Spleen (tissue), 13 donors: Measurements from ENCODE around the gene ACBD3. TPM values are rescaled to one million over a fixed set of nuclear protein-coding genes. Genes with fewer than 3 reads are reported as not detected.

Experiments used
- DNase-seq: peaks from one replicate; pipeline ENCODE4 v3.0.0-alpha.2; 2020
- H3K27ac ChIP-seq, 8 donors: fragments of 200-600 bp; sonication (generic) in 7 of 8; 1 replicate in 4 of 8; 2 replicates in 4 of 8; pipeline versions ENCODE4 v1.5.0 to v1.8.0; 2016 to 2021; ENCODE audit warnings: inconsistent platforms in 4 of 8, mild to moderate bottlenecking in 4 of 8, moderate library complexity in 1 of 8
- H3K27me3 ChIP-seq, 7 donors: fragments of 200-600 bp; sonication (generic) in 6 of 7; replicated peaks in 1 of 7; 1 replicate in 4 of 7; 2 replicates in 3 of 7; pipeline versions ENCODE4 v1.5.0 to v1.8.0; 2016 to 2021; ENCODE audit warnings: inconsistent platforms in 3 of 7, mild to moderate bottlenecking in 1 of 7
- H3K36me3 ChIP-seq, 6 donors: fragments of 200-600 bp; sonication (generic) in 5 of 6; 1 replicate in 4 of 6; 2 replicates in 2 of 6; pipeline versions ENCODE4 v1.5.0 to v1.8.0; 2016 to 2021; ENCODE audit warnings: inconsistent platforms in 2 of 6
- H3K4me1 ChIP-seq, 6 donors: fragments of 200-600 bp; sonication (generic) in 5 of 6; 1 replicate in 3 of 6; 2 replicates in 3 of 6; pipeline versions ENCODE4 v1.5.0 to v1.8.0; 2016 to 2021; ENCODE audit warnings: inconsistent platforms in 3 of 6
- H3K4me3 ChIP-seq, 8 donors: fragments of 200-600 bp; sonication (generic) in 7 of 8; 1 replicate in 4 of 8; 2 replicates in 4 of 8; pipeline versions ENCODE4 v1.5.0 to v1.8.0; 2016 to 2021; ENCODE audit warnings: inconsistent platforms in 4 of 8, mild to moderate bottlenecking in 4 of 8, moderate library complexity in 2 of 8
- H3K9me3 ChIP-seq, 8 donors: fragments of 200-600 bp; sonication (generic) in 7 of 8; 1 replicate in 4 of 8; 2 replicates in 4 of 8; pipeline versions ENCODE4 v1.5.0 to v1.8.0; 2016 to 2021; ENCODE audit warnings: inconsistent platforms in 4 of 8
- POLR2A ChIP-seq, 3 donors: fragments of 450-650 bp; IDR thresholded peaks; one replicate each; pipeline ENCODE4 v1.5.1; 2017; ENCODE audit warnings: antibody characterized with exemption in 3 of 3, mild to moderate bottlenecking in 1 of 3
- POLR2AphosphoS5 ChIP-seq, 3 donors: sonication (generic); formaldehyde crosslinking; IDR thresholded peaks; one replicate each; pipeline ENCODE4 v1.5.1; 2017; ENCODE audit warnings: antibody characterized with exemption in 3 of 3
- WGBS, 5 donors: extraction: QIAGEN DNeasy Blood & Tissue Kit in 3 of 5; methylation state at CpG; one replicate each; pipeline versions ENCODE4 v1.1.5 to v1.1.7; 2013 to 2018; 5-methylcytosine and 5-hydroxymethylcytosine counted together
- intact Hi-C: fragments of 100-400 bp; cut with DNase I; formaldehyde crosslinking; loops from one replicate; pipeline ENCODE4 v1.15.0; 2023; ENCODE audit warnings: low total_unique reads
- long read RNA-seq, 2 donors: transcript quantifications; one replicate each; lab custom pipeline, GENCODE V29; 2026
- polyA plus RNA-seq, 3 donors: library from polyadenylated mRNA; stranded (reverse); fragments of 200-250 nt; gene quantifications; one replicate each; pipeline ENCODE4 v1.2.1, GENCODE V29; 2013
- total RNA-seq, 7 donors: library from RNA; depleted of rRNA in 3 of 7; stranded (reverse); fragments of >200 nt in 3 of 7; fragmentation: NEBNext Ultra II Directional in 4 of 7; extraction: Animal tissue kit (Norgen Biotek cat#: 25700) in 4 of 7; gene quantifications; one replicate each; pipeline versions ENCODE4 v1.1.0 to v1.2.1, GENCODE V29; 2016 to 2021
- TF ChIP-seq, protein P1 (sequence below), 11 experiments: fragments of 200-600 bp in 7 of 11; fragments of 450-650 bp in 4 of 11; sonication (generic) in 4 of 11; IDR thresholded peaks in 8 of 11; conservative IDR thresholded peaks in 3 of 11; 1 replicate in 7 of 11; 2 replicates in 4 of 11; pipeline versions ENCODE4 v1.4.0 to v1.8.0; 2016 to 2021; ENCODE audit warnings: antibody characterized with exemption in 11 of 11, inconsistent platforms in 4 of 11, mild to moderate bottlenecking in 1 of 11
- donor health status: healthy with polysubstance abuse.
- donor health status: DM: no; HTN: no; CAD: no; lungs with moderate emphysema.
- donor health status: DM: no; HTN: no; CAD: no.
- donor health status: Bipolar disorder and iron deficiency.
- donor health status: healthy.
- donor health status: DM: no; HTN: no; CAD: no.
- donor health status: DM: yes; HTN: yes; CAD: no.

The ACBD3 gene
- total RNA-seq (10 to 100 TPM; 26.0 to 43.0 (median 31.2) TPM), polyA plus RNA-seq (10 to 100 TPM in 2 of 3 donors, 1 to 10 TPM in 1; 6.1 to 14.7 (median 10.1) TPM)
- long read RNA-seq, donor 1, partial matches to known transcripts = 16 of 16 reads
- long read RNA-seq, donor 1, other reads (novel, unspliced or antisense) = 0 of 16 reads
- long read RNA-seq, donor 2, partial matches to known transcripts = 0 of 1 reads
- long read RNA-seq, donor 2, other reads (novel, unspliced or antisense) = 0 of 1 reads

DNA sequence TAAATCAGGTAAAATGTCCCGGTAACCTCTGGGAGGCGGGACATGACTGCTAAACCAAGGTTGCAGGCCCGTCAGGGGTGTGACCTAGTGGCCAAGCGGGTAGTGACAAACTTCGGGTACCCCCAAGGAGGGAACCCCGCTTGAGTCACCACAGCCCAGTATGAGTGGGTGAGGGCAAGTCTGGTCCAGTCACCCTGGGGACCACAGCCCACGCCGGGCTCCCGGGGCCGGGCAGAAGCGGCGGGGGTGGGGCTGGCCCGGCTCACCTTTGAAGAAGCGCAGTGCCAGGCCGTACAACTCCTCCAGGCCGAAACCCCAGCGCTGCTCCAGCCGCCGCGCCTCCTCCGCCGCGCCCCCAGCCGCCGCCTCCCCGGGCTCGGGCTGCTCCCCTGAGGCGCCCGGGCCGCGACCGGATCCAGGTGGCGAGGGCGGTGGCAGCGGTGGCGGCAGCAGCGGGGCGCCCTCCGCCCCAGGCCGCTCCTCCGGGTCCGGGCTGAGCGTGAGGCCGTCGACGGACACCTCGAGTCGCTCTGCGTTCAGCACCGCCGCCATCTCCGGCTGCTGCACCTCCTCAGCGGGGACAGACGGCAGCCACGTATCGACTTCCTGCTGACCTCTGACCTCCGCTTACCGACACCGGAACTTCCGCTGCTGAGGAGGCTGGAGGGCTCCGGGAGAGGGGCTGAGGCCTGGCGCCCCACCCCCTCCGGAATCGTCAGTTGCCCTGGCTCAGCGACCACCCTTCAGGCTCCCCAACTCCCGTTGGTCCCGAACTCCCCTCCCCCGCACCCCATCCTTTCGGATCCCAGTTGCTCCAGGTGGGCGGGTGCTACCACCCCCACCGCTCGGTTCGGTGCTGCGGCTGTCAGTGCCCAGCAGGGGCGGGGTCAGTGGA, at the start of gene ACBD3:
Gene ACBD3, minus strand, starts transcription at position 618 of the 895 bp plus-strand sequence. Its CDS starts 66 bp downstream, at position 552.
- Histone ChIP-seq H3K9me3 (no peaks in the 10 kb centered on the region), H3K27ac (peak within 1 kb of the TSS; percentile 88 to 98 (median 95)), H3K27me3 (no peaks in the 10 kb centered on the region), H3K4me1 (peaks cover 38 to 56% (median 53%) of the 10 kb centered on the region in 6 donors), H3K36me3 (peaks cover 0 to 14% (median 0%) of the 10 kb centered on the region in 6 donors), H3K4me3 (peak within 1 kb of the TSS; percentile 61 to 96 (median 87))
- TF ChIP-seq POLR2A (IDR thresholded peaks at IDR 0.05) (peak; percentile 12 to 79 (median 32)), POLR2AphosphoS5 (IDR thresholded peaks at IDR 0.05) (peak; percentile 96 to 98 (median 97))
- TF ChIP-seq, protein P1, sequence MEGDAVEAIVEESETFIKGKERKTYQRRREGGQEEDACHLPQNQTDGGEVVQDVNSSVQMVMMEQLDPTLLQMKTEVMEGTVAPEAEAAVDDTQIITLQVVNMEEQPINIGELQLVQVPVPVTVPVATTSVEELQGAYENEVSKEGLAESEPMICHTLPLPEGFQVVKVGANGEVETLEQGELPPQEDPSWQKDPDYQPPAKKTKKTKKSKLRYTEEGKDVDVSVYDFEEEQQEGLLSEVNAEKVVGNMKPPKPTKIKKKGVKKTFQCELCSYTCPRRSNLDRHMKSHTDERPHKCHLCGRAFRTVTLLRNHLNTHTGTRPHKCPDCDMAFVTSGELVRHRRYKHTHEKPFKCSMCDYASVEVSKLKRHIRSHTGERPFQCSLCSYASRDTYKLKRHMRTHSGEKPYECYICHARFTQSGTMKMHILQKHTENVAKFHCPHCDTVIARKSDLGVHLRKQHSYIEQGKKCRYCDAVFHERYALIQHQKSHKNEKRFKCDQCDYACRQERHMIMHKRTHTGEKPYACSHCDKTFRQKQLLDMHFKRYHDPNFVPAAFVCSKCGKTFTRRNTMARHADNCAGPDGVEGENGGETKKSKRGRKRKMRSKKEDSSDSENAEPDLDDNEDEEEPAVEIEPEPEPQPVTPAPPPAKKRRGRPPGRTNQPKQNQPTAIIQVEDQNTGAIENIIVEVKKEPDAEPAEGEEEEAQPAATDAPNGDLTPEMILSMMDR (IDR thresholded peaks at IDR 0.05 in 8 of 11, conservative IDR thresholded peaks at IDR 0.05 in 3 of 11) = peak in 5 of 11 experiments; percentile 18 to 33 (median 23)
- 0 to 1% (median 0%) methylated on average over 31 to 75 of the region's 75 CpGs for WGBS, 5 donors
- intact Hi-C loops = no loop called here
- peak; percentile 97 for DNase-seq

DNA sequence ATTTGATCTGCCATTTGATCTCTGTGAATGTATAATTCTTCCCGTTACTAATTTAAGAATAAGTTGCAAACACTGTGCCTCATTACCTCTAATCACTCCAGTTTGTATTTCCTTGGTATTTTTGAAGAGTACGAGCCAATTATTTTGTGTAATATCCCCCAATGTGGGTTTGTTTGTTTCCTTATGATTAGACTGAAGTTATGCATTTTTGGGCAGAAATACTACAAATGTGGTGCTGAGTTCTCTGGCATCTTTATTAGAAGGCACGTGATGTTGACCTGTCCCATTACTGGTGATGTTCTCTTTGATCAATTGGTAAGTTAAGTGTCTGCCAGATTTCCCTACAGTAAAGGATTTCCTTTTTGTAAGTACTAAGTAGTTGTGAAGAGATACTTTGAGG, 47.3 kb upstream of the ACBD3 start:
- whole genome bisulfite sequencing, 5 donors = 68 to 93% (median 85%) methylated on average over 3 of the region's 3 CpGs
- Histone ChIP-seq H3K27ac (no peak overlapping the region), H3K27me3 (no peaks in the 10 kb centered on the region), H3K36me3 (peaks cover 0 to 80% (median 19%) of the 10 kb centered on the region in 6 donors), H3K4me1 (peaks cover 0 to 5% (median 0%) of the 10 kb centered on the region in 6 donors), H3K4me3 (peak overlapping the region in 2 of 8 donors; percentile 17 to 34), H3K9me3 (no peaks in the 10 kb centered on the region)
- no peak for DNase-seq
- TF ChIP-seq POLR2A (IDR thresholded peaks at IDR 0.05) (no peak), POLR2AphosphoS5 (IDR thresholded peaks at IDR 0.05) (no peak)
- TF ChIP-seq, protein P1 (IDR thresholded peaks at IDR 0.05 in 8 of 11, conservative IDR thresholded peaks at IDR 0.05 in 3 of 11) = no peak
- intact Hi-C loops = no loop called here

DNA sequence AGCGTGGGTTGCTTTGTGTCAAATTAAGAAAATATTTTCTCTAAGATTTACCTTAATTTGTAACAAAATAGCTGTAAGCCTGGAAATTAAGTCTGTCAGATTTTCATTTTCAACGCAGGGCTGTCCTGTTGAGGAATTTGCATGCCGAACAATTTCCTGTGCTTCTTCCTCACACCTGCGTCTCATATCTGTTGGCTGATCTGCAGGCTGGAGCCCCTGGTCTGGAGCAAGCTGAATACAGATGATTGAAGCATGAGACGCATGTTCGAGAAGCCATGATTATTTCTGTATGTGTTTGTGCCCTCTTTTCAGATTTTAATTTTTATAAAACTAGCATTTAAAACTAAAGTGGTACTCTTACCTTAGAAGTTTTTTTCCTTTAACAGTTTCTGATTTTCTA, 46.8 kb upstream of the ACBD3 start:
- Histone ChIP-seq H3K27me3 (no peaks in the 10 kb centered on the region), H3K9me3 (no peaks in the 10 kb centered on the region), H3K4me1 (peaks cover 0 to 5% (median 0%) of the 10 kb centered on the region in 6 donors), H3K36me3 (peaks cover 0 to 75% (median 17%) of the 10 kb centered on the region in 6 donors), H3K4me3 (peak overlapping the region in 2 of 8 donors; percentile 17 to 34), H3K27ac (no peak overlapping the region)
- TF ChIP-seq POLR2AphosphoS5 (IDR thresholded peaks at IDR 0.05) = peak in 1 of 3 donors; percentile 32
- TF ChIP-seq, protein P1 (IDR thresholded peaks at IDR 0.05 in 8 of 11, conservative IDR thresholded peaks at IDR 0.05 in 3 of 11) = no peak
- intact Hi-C loops = no loop called here
- no peak for DNase-seq
- WGBS, 5 donors = 60 to 73% (median 65%) methylated on average over 6 of the region's 6 CpGs
